Activated CD4-positive, alpha-beta T cell treated with anti-CD3 and anti-CD28 coated beads, Interleukin-2, amount 50 U/mL, for 48 hours (primary cell): Measurements from ENCODE around the gene SRSF4.
A peak's percentile ranks its signal among the peaks of the same experiment; 100 is the strongest.

Experiments
- DNase-seq, 2 experiments: peaks; one replicate each; pipeline ENCODE4 v3.0.0-alpha.2; 2020

SRSF4 gene

GRCh38 chr1:29200906-29201594, 19.4 kb upstream of the SRSF4 start:
- no peak for DNase-seq

- no peak for DNase-seq
These were observed 16.3 kb upstream of the SRSF4 start for GRCh38 chr1:29197993-29198392.

- peak; percentile 25 to 35 for DNase-seq
These were observed 15.9 kb upstream of the SRSF4 start for GRCh38 chr1:29197590-29197924.

- no peak for DNase-seq
These were observed 15.3 kb upstream of the SRSF4 start for GRCh38 chr1:29196863-29197589.

GRCh38 chr1:29195881-29196291, 14.2 kb upstream of the SRSF4 start:
- no peak for DNase-seq

GRCh38 chr1:29193879-29194455, 12.3 kb upstream of the SRSF4 start:
- DNase-seq: no peak

GRCh38 chr1:29190718-29191117, 9.0 kb upstream of the SRSF4 start:
- DNase-seq: no peak

- no peak for DNase-seq
These were observed 5.0 kb upstream of the SRSF4 start for GRCh38 chr1:29186707-29187106.

GRCh38 chr1:29186252-29186651, 4.6 kb upstream of the SRSF4 start:
- DNase-seq: no peak

GRCh38 chr1:29183287-29183686, 1.6 kb upstream of the SRSF4 start:
- no peak for DNase-seq

GRCh38 chr1:29180497-29181412, 945 bp downstream of the SRSF4 start:
- peak in 1 of 2 experiments; percentile 45 for DNase-seq

- no peak for DNase-seq
These were observed 2.0 kb downstream of the SRSF4 start for GRCh38 chr1:29179641-29180184.

- no peak for DNase-seq
These were observed 4.5 kb downstream of the SRSF4 start for GRCh38 chr1:29177022-29177705.

GRCh38 chr1:29176576-29176975, 5.1 kb downstream of the SRSF4 start:
- DNase-seq: no peak

GRCh38 chr1:29172415-29172939, 9.2 kb downstream of the SRSF4 start:
- no peak for DNase-seq

- no peak for DNase-seq
These were observed 10.2 kb downstream of the SRSF4 start for GRCh38 chr1:29171521-29171920.

- DNase-seq: no peak
These were observed 10.6 kb downstream of the SRSF4 start for GRCh38 chr1:29171089-29171488.

- DNase-seq: no peak
These were observed 11.7 kb downstream of the SRSF4 start for GRCh38 chr1:29169976-29170375.

- DNase-seq: no peak
These were observed 13.8 kb downstream of the SRSF4 start for GRCh38 chr1:29167904-29168303.

- DNase-seq: no peak
These were observed 15.3 kb downstream of the SRSF4 start for GRCh38 chr1:29166291-29166878.

GRCh38 chr1:29164588-29164987, 17.1 kb downstream of the SRSF4 start:
- no peak for DNase-seq
